Activated CD8-positive, alpha-beta T cell treated with anti-CD3 and anti-CD28 coated beads for 36 hours (primary cell): ENCODE measurements around the gene HOXB7. TPM values are rescaled to one million over a fixed set of nuclear protein-coding genes. Genes with fewer than 3 reads are reported as not detected.

Experiments
- ATAC-seq: fragments of 200-7000 bp; cut with Tn5 transposase; one replicate; pipeline ENCODE4 v1.10.0; 2021; ENCODE audit warnings: mild to moderate bottlenecking, moderate library complexity
- CTCF ChIA-PET: fragments of 350-600 bp; sonication (Branson Sonifier 250); formaldehyde crosslinking; loops from one replicate; lab custom pipeline; 2021; ENCODE audit warnings: antibody characterized with exemption; lab: Charles Lee
- POLR2A ChIA-PET: fragments of 350-600 bp; sonication (Branson Sonifier 250); formaldehyde crosslinking; loops from one replicate; lab custom pipeline; 2021; ENCODE audit warnings: antibody characterized with exemption; lab: Charles Lee
- DNase-seq: peaks from one replicate; pipeline ENCODE4 v3.0.0-alpha.2; 2020
- H3K27ac Mint-ChIP-seq: one replicate; pipeline ENCODE4 v1.8.0; 2021; ENCODE audit warnings: mild to moderate bottlenecking, mixed read lengths
- H3K27me3 Mint-ChIP-seq: one replicate; pipeline ENCODE4 v1.8.0; 2021; ENCODE audit warnings: mixed read lengths
- H3K36me3 Mint-ChIP-seq: one replicate; pipeline ENCODE4 v1.8.0; 2021; ENCODE audit warnings: low read depth, mixed read lengths
- H3K4me1 Mint-ChIP-seq: one replicate; pipeline ENCODE4 v1.8.0; 2021; ENCODE audit warnings: low read depth, mixed read lengths
- H3K4me3 Mint-ChIP-seq: one replicate; pipeline ENCODE4 v1.8.0; 2021; ENCODE audit warnings: mild to moderate bottlenecking, moderate library complexity, mixed read lengths
- H3K9me3 Mint-ChIP-seq: one replicate; pipeline ENCODE4 v1.8.0; 2021; ENCODE audit warnings: mixed read lengths
- intact Hi-C: fragments of 100-400 bp; cut with micrococcal nuclease; formaldehyde crosslinking; loops from one replicate; pipeline ENCODE4 v1.10.0; 2022
- total RNA-seq, 2 experiments: library from RNA; stranded (reverse); gene quantifications; one replicate each; pipeline ENCODE4 v1.2.3, GENCODE V29; 2021
- TF ChIP-seq, protein P1 (sequence below): fragments of 200-600 bp; IDR thresholded peaks from one replicate; pipeline ENCODE4 v1.8.0; 2022; ENCODE audit warnings: antibody characterized with exemption, mild to moderate bottlenecking

HOXB7 gene
- total RNA-seq, 2 experiments from 2014 or later, result 0.50 to 1.0 TPM

DNA sequence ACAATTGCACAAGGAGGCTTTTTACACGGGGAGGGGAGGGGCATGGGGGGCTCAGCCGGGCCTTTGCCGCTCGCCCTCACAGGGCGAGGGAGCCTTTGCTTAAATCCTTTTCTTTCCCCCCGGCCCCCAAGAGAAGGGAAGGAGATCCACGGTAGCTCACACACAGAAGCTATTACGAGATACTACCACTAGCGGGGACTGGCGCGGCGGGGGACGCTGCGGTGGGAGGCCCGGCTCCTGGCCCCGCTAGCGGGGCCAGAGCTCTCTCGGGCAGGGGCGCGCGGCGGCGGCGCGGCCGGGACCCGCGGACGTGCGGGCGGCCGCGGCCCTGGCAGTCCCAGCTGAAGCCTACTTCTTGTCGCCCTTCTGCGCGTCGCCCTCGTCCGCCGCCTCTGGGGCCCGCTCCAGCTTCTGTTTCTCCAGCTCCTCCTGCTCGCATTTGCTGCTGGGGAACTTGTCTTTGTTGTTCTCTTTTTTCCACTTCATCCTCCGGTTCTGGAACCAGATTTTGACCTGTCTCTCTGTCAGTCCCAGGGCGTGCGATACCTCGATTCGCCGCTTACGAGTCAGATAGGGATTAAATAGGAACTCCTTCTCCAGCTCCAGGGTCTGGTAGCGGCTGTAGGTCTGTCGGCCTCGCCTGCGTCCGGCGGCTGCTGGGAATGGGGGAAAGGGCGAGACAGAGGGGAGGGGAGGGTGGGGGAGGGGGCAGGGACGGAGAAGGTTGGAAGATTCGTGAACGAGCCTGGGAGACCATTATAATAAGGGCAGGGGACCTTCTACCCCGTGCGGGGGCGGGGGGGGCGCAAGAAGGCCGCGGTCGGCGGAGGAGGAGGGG is 2.3 kb upstream of the HOXB7 start:
- Mint-ChIP-seq H3K27ac (no peak overlapping the region), H3K4me3 (peak overlapping the region; percentile 74), H3K36me3 (no peaks in the 10 kb centered on the region), H3K9me3 (no peaks in the 10 kb centered on the region), H3K27me3 (peaks cover 80% of the 10 kb centered on the region), H3K4me1 (peaks cover 37% of the 10 kb centered on the region)
- CTCF ChIA-PET, result interaction anchor here (0.7 to 4.9 kb wide), 19 partner anchors 10 to 587 kb away, joined by 3 to 40 read pairs (median 4); partner anchors contain the start of genes HOXB3, HOXB5 and HOXB9
- ATAC-seq, result peak; percentile 66
- POLR2A ChIA-PET, result interaction anchor here (1.0 to 3.9 kb wide), 2 partner anchors 12 to 13 kb away, joined by 4 to 19 read pairs; partner anchors contain the start of gene HOXB9
- DNase-seq, result peak; percentile 64
- TF ChIP-seq, protein P1, sequence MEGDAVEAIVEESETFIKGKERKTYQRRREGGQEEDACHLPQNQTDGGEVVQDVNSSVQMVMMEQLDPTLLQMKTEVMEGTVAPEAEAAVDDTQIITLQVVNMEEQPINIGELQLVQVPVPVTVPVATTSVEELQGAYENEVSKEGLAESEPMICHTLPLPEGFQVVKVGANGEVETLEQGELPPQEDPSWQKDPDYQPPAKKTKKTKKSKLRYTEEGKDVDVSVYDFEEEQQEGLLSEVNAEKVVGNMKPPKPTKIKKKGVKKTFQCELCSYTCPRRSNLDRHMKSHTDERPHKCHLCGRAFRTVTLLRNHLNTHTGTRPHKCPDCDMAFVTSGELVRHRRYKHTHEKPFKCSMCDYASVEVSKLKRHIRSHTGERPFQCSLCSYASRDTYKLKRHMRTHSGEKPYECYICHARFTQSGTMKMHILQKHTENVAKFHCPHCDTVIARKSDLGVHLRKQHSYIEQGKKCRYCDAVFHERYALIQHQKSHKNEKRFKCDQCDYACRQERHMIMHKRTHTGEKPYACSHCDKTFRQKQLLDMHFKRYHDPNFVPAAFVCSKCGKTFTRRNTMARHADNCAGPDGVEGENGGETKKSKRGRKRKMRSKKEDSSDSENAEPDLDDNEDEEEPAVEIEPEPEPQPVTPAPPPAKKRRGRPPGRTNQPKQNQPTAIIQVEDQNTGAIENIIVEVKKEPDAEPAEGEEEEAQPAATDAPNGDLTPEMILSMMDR, result peak; percentile 50
- intact Hi-C loops, result loop anchor here (10.0 kb wide), 1 partner anchor 112 kb away; the partner anchor contains the start of genes HOXB13, PRAC1 and PRAC2

DNA sequence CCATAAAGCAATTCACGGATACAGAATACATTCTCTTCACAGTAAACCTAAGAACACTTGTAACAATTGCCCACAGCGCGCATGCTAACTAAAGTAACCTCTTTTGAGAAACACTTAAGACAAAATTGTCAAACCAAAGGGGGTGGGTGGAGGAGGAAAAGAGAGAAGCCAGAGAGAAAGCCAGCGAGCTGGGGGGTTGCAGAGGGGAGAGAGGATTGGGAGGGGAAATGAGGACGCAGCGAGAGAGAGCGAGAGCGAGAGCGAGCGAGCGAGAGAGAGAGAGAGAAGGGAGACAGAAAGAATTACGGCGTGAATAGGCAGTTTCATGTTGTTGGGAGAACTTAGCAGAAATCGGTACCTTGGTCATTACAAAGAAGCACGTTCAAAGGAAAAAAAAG is 1.6 kb upstream of the HOXB7 start:
- intact Hi-C loops, result loop anchor here (10.0 kb wide), 1 partner anchor 112 kb away; the partner anchor contains the start of genes HOXB13, PRAC1 and PRAC2
- DNase-seq, result no peak
- H3K27me3 Mint-ChIP-seq, result peaks cover 79% of the 10 kb centered on the region
- peaks cover 35% of the 10 kb centered on the region for H3K4me1 Mint-ChIP-seq
- ChIA-PET CTCF (interaction anchor here (0.7 to 4.9 kb wide), 17 partner anchors 10 to 587 kb away, joined by 3 to 40 read pairs (median 4); partner anchors contain the start of genes HOXB3, HOXB5 and HOXB9), POLR2A (interaction anchor here (1.0 to 3.9 kb wide), 2 partner anchors 11 to 14 kb away, joined by 4 to 19 read pairs; partner anchors contain the start of gene HOXB9)
- TF ChIP-seq, protein P1, result no peak
- no peak overlapping the region for H3K27ac Mint-ChIP-seq
- H3K36me3 Mint-ChIP-seq, result no peaks in the 10 kb centered on the region
- H3K4me3 Mint-ChIP-seq, result peak overlapping the region; percentile 74
- no peaks in the 10 kb centered on the region for H3K9me3 Mint-ChIP-seq
- no peak for ATAC-seq

DNA sequence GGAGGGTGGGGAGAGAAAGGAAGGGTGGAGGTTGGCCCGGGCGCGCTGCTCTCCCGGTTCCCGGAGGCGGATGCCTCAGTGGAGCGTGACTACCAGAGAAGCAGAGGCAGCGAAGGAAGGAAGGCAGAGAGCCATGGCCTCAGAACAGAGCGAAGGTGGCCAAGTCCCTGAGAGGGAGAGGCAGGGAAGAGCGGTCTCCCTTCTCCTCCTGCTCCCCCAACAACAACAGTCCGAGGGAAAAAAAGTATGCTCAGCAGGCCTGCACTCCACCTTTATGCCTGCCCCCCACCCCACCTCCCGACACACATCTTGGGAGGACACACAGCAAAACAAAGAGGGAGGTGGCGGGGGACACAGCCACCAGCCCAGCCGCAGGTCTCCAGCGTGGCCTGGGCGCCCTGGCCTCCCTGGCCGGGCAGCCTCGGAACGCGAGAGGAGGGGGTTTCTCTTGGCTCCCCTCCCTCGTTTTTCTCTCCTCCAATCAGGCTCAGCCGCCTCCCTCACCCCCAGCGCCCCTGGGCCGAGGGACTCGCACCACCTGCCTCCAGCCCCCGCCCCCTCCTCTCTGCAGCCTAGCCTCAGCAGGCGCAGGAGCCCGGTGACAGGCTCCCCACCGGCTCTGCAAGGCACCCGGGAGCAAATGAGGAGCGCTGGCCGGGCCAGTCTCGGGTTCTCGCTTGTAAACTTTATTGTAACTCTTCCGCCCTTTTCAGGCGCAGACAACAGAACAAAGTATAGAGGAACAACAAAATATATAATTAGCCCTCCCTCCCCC is 1.1 kb upstream of the HOXB7 start:
- CTCF ChIA-PET, result interaction anchor here (1.5 to 4.9 kb wide), 3 partner anchors 15 to 276 kb away, joined by 6 to 40 read pairs (median 6); partner anchors contain the start of gene HOXB9
- Mint-ChIP-seq H3K4me3 (peak overlapping the region; percentile 88), H3K27me3 (peaks cover 78% of the 10 kb centered on the region), H3K9me3 (no peaks in the 10 kb centered on the region), H3K27ac (no peak overlapping the region), H3K36me3 (no peaks in the 10 kb centered on the region), H3K4me1 (peaks cover 30% of the 10 kb centered on the region)
- ATAC-seq, result no peak
- peak; percentile 26 for DNase-seq
- intact Hi-C loops, result loop anchor here (10.0 kb wide), 1 partner anchor 113 kb away; the partner anchor contains the start of genes HOXB13, PRAC1 and PRAC2
- POLR2A ChIA-PET, result no interaction called here
- TF ChIP-seq, protein P1, result no peak

DNA sequence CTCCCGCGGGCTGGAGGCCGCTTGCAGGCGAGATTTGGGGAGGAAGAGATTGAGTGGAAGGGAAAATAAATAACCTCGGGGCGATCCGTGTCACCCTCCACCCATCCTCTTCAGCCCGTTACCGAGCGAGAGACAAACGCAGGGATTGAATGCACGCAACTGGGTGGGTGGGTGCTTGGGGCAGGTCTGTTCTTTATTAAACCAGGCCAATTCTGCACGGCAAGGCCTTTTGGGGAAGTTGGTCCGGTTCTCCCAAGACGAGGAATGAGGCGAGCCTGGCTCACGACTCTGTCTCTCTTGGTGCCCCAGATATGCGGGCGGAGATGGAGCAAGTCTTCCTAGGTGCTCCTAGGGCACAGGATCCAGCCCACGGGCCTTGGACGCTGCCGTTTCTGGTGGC is 396 bp upstream of the HOXB7 start:
- H3K27ac Mint-ChIP-seq, result peak overlapping the region; percentile 63
- H3K27me3 Mint-ChIP-seq, result peaks cover 78% of the 10 kb centered on the region
- intact Hi-C loops, result loop anchor here (10.0 kb wide), 1 partner anchor 114 kb away; the partner anchor contains the start of genes HOXB13, PRAC1 and PRAC2
- no peaks in the 10 kb centered on the region for H3K36me3 Mint-ChIP-seq
- TF ChIP-seq, protein P1, result no peak
- POLR2A ChIA-PET, result no interaction called here
- H3K4me1 Mint-ChIP-seq, result peaks cover 30% of the 10 kb centered on the region
- CTCF ChIA-PET, result no interaction called here
- H3K4me3 Mint-ChIP-seq, result peak overlapping the region; percentile 88
- DNase-seq (no peak), ATAC-seq (no peak)
- no peaks in the 10 kb centered on the region for H3K9me3 Mint-ChIP-seq
